HG03439 (cell line): ENCODE results near the gene ANP32B.
"Not testable (repeated sequence)": the region's sequence is repeated elsewhere in the genome, so short reads cannot be mapped to it uniquely, and the experiment has no call there.

Source experiments
- ATAC-seq: cut with Tn5 transposase; IDR thresholded peaks from one replicate; pipeline ENCODE4 v1.9.1; 2021; ENCODE audit warnings: mild to moderate bottlenecking, moderate library complexity; ENCODE audit not compliant: unreplicated experiment

Gene ANP32B

DNA sequence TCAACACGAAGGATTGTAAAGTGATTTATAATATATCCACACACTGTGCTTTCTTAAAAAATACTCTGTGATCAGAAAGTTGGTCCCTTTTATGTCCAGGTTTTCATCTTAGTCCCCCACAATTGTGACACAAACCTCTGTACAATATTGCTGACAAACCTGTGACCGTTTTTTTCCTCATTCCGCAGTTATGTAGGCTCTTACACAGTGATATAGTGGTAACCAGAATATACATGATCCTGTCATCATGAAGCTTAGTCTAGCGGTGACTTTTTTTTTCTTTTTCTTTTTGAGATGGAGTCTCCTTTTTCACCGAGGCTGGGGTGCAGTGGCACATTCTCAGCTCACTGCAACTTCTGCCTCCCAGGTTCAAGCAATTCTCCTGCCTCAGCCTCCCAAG, 8.7 kb downstream of the ANP32B start:
- no peak for ATAC-seq

DNA sequence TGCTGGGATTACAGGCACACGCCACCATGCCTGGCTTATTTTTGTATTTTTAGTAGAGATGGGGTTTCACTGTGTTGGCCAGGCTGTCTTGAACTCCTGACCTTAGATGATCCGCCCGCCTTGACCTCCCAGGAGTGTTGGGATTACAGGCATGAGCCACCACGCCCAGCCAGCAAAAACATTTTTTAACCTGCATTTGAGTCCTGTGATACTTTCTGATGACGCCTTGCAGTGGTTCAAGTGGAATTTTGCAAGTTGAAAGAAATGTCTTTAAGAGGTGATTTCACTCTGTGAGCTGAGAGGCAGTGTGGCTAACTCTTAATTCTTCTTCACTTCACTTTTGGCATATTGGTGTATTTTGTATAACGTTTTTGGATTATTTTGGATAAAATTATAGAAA, 9.1 kb downstream of the ANP32B start:
- ATAC-seq: no peak

DNA sequence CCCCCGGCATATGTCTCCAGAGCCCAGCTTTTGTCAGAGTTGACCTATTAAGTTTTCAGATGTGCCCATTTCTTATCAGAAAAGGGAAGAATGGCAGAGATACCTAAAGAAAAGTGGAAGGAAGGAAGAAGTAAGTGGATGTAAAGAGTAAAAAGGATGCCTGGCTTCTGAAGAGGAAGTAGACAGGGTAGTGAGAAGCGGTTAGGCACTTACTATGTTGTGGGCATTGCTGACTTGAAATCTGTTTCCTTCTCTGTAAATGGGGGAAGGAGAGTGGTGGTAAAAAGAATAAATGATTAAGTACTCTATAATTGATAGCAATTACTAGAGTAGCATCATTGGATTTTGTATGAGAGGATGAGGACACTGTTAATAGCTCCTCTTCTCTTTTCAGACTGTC, 9.9 kb downstream of the ANP32B start:
- no peak for ATAC-seq

DNA sequence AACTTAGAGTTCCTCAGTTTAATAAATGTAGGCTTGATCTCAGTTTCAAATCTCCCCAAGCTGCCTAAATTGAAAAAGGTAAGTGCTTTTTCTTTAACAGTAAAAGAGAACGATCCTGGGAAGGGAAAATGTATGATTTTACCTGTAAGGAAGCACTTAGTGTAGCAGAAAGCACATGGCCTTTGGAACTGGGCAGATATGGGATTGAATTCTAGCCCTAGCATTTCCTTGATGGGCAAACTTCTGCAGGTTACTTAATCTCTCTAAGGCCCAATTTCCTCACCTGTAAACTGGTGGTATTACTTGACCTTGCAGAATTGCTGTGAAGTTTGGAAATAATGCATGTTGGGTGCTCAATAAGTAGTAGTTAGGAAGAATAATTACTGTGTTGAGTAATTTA, 11.6 kb downstream of the ANP32B start:
- ATAC-seq: no peak

DNA sequence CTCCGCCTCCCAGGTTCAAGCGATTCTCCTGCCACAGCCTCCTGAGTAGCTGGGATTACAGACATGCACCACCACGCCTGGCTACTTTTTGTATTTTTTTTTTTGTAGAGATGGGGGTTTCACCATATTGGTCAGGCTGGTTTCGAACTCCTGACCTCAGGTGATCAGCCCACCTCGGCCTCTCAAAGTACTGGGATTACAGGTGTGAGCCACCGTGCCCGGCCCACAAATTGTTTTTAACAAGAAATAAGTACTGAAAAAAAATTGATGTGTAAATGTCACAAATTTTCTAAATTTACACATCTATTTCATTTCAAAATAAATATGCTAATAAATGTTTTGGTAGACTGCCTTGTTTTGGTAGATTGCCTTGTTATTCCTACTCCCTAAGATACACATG, 13.5 kb downstream of the ANP32B start:
- ATAC-seq: not testable (repeated sequence)

DNA sequence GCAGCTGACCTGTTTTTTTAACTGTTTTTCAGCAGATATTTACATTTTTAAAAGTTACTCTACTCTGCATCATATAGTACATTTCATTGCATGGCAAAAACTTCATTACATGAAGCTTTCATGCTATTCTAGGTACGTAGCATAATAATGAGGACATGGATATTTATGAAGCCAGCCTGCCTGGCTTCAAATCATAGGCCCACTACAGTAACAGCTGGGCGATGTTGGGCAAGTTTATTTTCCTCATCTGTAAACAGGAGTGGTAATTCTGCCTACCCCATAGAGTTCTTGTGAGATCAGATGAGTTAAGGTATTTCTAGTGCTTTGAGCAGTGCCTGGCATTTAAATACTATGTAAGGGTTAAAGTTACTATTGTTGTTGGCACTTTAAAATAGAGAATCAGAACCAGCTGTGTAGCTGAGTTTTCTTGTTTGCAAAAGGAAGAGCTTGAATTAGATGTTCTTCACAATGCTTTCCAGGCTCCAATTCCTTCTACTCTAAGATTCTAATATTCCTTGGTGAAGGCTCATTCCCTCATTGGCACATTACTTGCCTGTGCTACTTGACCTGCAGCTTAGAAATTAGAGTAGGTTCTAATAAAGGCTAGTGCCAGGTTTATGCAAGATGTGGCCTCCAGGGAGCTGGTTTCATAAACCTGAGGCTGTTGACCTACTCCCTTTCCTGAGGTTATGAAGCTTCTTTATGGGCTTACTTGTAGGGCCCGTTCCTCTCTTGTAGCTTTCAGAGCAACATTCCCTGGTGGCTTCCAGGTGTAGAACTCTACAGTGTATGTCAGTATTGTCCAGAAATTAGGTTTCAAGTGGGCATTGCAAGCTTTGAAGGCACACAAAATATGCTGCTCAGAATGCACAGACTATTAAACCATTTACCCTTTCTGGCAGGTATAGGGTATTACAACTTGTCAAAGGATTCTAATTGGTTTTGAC, 14.5 kb downstream of the ANP32B start:
- ATAC-seq: no peak

DNA sequence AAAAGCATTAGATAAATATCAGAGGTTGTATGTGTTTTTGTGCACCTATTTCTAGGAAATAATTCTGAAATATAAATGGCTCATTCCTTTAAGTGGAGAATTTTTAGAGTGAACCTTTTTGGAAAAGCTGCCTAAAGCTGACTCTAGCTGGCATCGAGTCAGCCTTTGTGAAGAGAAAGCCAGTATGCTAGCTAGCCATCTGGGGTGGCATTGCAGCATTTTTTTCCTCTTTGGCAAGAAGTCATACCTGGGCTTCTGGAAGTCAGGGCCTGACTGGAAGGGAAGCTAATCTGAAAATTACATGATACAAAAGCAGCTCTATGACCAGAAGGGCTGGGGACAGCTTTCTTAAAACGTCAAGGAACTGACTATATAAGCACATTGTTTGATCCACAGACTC, 19.7 kb downstream of the ANP32B start:
- ATAC-seq: no peak

DNA sequence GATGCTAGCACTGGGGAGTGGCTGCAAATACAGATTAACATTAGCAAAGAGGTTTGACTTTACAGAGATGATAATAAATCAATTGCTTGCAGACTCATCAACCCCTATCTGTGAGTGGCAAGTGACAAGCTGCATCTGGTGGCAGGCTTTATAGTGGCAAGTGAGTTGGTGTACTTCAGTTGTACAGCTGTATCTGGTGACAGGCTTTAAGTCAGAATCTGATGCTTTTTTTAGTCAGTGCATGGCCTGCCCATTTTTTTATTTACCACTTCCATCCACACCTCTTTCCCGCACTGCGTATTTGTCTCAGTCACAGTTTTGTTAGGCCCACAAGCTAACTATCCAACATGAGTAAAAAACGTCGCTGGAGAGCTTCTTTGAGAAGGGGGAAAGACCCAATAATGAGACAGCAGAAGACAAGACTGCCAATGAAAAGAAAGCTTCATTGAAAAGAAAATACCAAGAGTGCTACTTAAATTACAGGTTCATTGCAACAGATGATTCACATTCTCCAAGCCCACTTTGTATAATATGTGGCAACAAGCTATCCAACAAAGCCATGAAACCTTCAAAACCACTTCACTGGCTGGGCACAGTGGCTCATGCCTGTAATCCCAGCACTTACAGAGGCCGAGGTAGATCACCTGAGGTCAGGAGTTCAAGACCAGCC, 23.1 kb downstream of the ANP32B start:
- ATAC-seq: no peak

DNA sequence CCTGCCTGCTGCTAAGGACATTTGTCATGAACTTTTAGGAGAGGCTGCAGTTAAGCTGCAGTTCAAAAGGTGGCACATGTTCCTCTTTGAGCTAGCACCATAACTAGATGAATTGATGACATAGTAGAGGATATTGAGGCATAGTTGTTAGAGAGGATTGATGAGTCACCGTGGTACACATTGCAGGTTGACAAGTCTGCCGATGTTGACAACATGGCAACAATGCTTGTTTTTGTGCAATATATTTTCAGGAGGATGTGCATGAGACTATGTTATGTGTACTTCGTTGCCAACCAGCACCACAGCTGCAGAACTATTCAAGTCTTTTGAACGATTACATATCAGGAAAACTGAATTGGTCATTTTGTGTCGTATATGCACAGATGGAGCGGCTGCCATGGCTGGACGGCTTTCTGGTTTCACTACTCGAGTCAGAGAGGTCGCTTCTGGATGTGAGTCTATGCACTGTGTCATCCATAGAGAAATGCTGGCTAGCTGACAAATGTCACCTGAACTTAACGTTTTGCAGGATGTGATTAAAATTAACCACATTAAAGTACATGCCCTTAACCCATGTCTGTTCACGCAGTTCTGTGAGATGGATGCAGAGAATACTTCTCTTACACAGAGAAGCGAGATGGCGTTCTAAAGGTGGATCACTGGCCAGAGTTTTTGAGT, 24.2 kb downstream of the ANP32B start:
- ATAC-seq: no peak

DNA sequence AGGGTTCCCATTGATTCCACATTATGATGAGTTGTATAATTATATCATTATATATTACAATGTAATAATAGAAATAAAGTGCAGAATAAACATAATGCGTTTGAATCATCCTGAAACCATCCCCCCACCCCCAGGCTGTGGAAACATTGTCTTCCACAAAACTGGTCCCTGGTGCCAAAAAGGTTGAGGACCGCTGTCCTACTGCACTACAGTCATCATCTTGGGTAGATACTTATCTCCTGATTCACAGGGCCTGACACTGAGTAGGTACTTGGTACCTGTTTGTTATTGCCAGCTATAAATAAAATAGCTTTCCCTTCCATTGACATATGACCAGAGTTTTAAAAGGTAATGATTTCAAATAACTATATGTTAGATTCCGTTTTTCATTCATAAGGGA, 25.6 kb downstream of the ANP32B start:
- ATAC-seq: no peak

DNA sequence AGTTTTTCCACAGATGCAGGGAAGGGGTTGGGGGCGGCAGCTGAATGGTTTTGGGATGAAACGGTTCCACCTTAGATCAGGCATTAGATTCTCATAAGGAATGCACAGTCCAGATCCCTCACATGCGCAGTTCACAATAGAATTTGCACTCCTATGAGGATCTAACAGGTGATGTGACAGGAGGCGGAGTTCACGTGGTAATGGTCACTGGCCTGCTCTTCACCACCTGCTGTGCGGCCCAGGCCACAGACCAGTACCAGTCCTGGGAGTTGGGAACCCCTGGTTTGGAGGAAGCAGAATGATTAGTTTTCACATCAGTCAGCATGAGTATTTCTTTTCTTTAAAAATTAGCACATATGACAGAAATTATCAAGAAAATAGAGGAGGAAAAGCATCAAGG, 26.3 kb downstream of the ANP32B start:
- ATAC-seq: no peak

DNA sequence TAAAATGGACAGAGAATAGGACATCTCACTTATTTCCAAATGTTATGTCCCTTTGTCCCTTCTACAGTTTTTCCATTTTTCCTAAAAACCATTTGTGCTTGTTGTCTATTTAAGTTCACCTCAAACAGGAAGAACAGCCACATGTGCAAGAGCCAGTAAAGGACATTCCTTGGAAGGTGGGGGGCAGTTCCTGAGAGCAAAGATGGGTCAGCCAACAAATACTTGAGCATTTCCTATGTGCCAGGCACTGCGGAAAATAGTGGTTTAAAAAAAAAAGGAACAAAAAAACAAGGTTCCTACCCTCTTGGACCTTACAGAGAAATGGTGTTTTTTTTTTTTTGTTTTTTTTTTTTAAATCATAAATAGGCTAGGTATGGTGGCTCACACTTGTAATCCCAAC, 26.8 kb downstream of the ANP32B start:
- ATAC-seq: no peak

DNA sequence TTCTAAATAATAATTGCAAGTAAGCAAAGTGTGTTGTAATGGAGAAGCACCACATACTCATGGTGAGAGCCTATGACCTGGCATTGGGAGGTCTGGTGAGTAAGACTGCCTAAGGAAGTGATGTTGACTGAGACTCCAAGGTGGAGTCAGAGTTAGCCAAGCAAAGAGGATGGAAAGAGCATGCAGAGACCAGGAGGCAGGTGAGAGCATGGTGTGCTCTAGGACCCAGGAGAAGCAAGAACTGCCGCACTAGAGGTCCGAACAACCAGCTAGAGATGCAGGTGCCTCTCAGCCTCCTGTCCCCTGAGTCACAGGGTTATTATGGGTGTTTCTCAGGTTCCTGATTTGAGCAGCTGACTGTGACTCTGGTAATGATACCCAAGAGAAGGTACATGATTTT, 27.3 kb downstream of the ANP32B start:
- peak; percentile 79 for ATAC-seq

DNA sequence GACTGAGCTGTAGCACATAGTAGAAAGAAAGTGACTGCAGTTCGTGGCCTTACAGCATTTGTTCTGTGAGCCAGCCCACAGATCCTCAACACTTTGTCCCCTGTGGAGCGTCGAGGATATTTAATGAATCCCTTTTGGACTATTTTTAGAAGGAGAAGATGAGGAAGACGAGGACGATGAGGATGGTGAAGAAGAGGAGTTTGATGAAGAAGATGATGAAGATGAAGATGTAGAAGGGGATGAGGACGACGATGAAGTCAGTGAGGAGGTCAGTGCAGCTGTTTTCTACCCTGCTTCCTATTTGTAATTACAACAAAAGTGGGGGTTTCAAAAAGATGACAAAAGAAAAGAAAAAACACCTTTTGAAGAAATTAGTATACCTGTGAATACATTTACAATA, 28.0 kb downstream of the ANP32B start:
- ATAC-seq: no peak

DNA sequence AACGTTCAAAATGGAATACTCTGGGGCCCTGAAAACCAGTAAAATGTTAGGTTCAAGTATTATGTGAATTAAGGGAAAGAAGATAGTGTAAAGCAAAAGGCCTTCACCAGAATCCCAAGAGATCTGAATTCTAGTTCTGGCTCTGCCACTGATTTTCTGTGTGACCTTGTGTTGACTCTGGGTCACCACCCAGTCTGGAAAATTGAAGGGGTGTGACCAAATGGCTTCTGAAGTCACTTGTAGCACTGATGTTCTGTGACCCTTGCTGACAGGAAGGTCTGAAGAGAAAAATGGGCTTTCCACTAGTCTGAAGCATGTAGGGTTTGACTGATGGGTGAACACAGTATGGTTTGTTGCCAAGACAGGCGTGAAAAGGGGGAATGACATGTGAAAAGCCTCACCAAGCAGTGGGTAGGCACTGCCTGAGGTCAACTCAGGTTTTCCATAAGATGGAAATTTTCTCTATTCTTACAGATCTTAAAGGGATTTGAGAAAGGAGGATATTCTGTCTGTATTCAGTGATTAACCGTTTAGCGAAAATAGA, 33.1 kb downstream of the ANP32B start:
- no peak for ATAC-seq

DNA sequence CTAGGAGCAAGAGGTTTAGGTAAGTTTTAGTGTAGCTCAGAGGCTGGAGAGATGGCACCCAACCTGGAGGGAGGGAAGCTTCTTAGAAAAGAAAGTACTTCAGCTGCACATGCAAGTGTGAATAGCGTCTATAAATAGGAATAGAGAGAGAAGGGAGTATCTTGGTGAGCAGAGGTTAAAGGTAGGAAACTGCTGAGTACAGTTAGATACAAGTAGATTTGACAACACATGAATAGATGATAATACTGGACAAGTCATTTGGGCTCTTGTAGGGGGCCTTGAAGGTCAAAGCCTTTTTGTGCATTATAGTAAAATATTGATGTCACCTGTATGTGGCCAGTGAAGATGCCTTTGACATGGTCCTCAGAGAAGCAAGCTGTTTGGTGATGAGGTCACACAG, 34.2 kb downstream of the ANP32B start:
- no peak for ATAC-seq

DNA sequence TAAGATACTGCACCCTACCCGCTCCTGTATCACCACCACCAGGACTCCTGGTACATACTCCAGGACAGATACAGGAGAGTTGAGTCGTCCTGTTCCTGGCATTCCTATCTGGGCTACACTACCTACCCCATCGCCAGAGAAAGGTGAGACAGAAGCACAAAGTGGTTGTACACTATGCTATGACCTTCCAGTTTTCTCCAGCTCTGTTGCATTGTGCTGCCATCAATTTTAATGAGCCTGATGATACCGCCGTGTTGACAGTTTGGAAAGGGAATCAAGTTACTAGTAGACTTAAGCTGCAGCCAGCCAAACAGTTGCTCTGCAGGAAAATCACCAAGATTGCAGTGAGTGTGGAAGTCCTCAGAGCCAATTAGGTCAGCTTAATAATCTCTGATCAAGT, 35.2 kb downstream of the ANP32B start:
- ATAC-seq: no peak

DNA sequence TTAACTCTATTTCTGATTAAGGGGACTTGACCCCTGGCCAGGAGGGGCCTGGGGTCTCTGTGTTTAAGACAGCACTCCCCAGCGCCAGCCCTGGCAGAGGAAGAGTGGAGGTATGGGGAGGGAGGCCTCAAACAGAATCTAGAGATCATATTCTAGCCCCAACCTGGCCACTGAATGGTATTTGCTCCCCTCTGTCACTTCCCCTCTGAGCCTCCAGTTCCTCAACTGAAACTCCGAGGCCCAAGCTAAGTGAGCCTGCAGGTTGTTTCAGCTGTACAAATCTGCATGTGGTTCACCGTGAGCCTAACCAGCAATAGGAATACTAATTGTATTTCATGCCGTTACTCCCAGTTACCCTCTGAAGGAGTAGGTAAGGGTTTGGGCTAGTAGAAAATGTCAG, 36.0 kb downstream of the ANP32B start:
- no peak for ATAC-seq

DNA sequence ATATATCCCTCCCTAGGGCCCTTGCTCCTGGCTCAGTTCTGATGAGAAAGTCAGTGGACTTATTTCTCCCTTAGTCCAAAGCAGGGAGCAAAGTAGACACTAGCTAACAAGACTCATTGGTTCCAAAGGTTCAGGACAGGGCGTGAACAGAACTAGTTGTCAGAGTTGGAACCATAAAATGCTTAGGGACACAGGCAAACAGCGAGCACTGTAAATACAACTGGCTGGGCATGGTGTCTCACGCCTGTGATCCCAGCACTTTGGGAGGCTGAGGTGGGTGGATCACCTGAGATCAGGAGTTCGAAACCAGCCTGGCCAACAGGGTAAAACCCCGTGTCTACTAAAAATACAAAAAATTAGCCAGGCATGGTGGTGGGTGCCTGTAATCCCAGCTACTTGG, 36.7 kb downstream of the ANP32B start:
- not testable (repeated sequence) for ATAC-seq

DNA sequence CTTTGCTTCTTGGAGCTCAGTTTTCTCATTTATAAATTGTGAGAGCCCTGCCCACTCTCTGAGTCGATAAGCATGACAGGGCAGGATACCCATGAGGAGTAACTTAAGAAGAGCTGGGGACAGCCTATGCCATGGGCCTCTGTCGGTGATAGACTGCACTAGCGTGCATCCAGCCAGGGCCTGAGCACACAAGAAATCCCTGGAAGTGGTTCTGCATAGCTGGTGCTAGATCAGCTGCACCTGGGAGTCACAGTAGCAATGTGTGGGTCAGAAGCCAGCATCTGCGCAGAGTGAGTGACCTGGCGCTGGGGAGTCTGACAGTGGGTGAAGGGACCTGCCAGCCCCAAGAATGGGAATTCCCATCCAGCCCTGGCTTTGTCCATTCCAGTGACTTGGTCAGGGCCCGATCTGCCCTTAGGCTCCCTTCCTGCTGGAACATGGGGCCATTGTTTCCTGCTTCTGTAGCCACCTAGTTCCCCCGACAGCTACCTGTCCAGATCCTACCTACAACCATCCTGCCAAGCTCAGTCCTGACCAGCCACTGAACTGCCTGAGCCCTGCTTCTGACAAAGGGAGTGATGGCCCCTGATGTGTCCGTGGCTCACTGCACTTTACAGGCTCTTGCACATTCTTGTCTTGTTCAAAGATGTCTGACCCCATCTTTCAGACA, 37.5 kb downstream of the ANP32B start:
- ATAC-seq: no peak
